HCT116 (cell line): ENCODE measurements around the gene P2RY13. TPM values are rescaled to one million over a fixed set of nuclear protein-coding genes. Genes with fewer than 3 reads are reported as not detected.

ENCODE experiments used
- ATAC-seq: fragments of 200-7000 bp; cut with Tn5 transposase; 2 replicates; pipeline ENCODE4 v1.9.1; 2020; ENCODE audit warnings: mild to moderate bottlenecking, moderate library complexity
- BruUV-seq: library from RNA; stranded (reverse); fragments of 400-500 nt; replicated peaks from 2 replicates; lab custom pipeline; 2021; lab: Mats Ljungman, UMichigan
- CTCF ChIA-PET: fragments of 300-600 bp; sonication (Branson Sonifier 250); formaldehyde crosslinking; loops from one replicate; lab custom pipeline; 2021; ENCODE audit warnings: antibody characterized with exemption; lab: Charles Lee
- POLR2A ChIA-PET: fragments of 300-600, 350-600 bp; sonication (Branson Sonifier 250); formaldehyde crosslinking; loops from one replicate; lab custom pipeline; 2021; ENCODE audit warnings: antibody characterized with exemption; lab: Charles Lee
- RAD21 ChIA-PET, 2 experiments: fragments of 300-600 bp; sonication (Branson Sonifier 250); formaldehyde crosslinking; loops; one replicate each; lab custom pipeline; 2023; ENCODE audit warnings: low total read pairs in 2 of 2; ENCODE audit not compliant: uncharacterized antibody in 2 of 2, unreplicated experiment in 2 of 2, low non-redundant PET in 1 of 2; lab: Charles Lee
- DNase-seq: peaks from one replicate; pipeline ENCODE4 v3.0.0-alpha.2; 2010; ENCODE audit warnings: low read depth, low spot score
- H2AFZ ChIP-seq: fragments of 200-600 bp; shearing (Covaris generic), sonication (generic); 2 replicates; pipeline ENCODE4 v1.6.1; 2017; ENCODE audit warnings: low read depth, mixed run types, mixed read lengths, antibody characterized with exemption, low read length; ENCODE audit not compliant: poor library complexity, severe bottlenecking
- H3K27ac ChIP-seq: 2 replicates; pipeline ENCODE4 v1.5.1; 2012; ENCODE audit warnings: low read depth, low read length
- H3K27me3 ChIP-seq: fragments of 200-600 bp; sonication (generic); 2 replicates; pipeline ENCODE4 v1.6.1; 2016; ENCODE audit warnings: mixed run types, low read length, mixed read lengths; ENCODE audit not compliant: insufficient read depth
- H3K36me3 ChIP-seq, 2 experiments: fragments of 200-500 bp in 1 of 2; fragments of 200-600 bp in 1 of 2; sonication (Bioruptor generic) in 1 of 2; sonication (generic) in 1 of 2; 2 replicates each; pipeline versions ENCODE4 v1.5.1 to v1.6.1; 2014 to 2016; ENCODE audit warnings: low read length in 2 of 2, inconsistent platforms in 1 of 2, mixed read lengths in 1 of 2, mixed run types in 1 of 2; ENCODE audit not compliant: insufficient read depth in 2 of 2, control insufficient read depth in 1 of 2
- H3K4me1 ChIP-seq, 2 experiments: fragments of 200-600 bp in 1 of 2; sonication (generic) in 1 of 2; 2 replicates each; pipeline versions ENCODE4 v1.5.1 to v1.6.1; 2012 to 2017; ENCODE audit warnings: low read length in 2 of 2, inconsistent platforms in 1 of 2, mild to moderate bottlenecking in 1 of 2, mixed read lengths in 1 of 2, mixed run types in 1 of 2, moderate library complexity in 1 of 2; ENCODE audit not compliant: insufficient read depth in 2 of 2, control insufficient read depth in 1 of 2
- H3K4me2 ChIP-seq: fragments of 200-600 bp; sonication (generic); 2 replicates; pipeline ENCODE4 v1.6.1; 2017; ENCODE audit warnings: mixed run types, low read length, mixed read lengths
- H3K4me3 ChIP-seq, 2 experiments: fragments of 200-600 bp in 1 of 2; sonication (generic) in 1 of 2; replicated peaks in 1 of 2; 2 replicates each; pipeline ENCODE4 v1.5.1; 2011 to 2016; ENCODE audit warnings: low read length in 2 of 2, control low read depth in 1 of 2, low read depth in 1 of 2, mild to moderate bottlenecking in 1 of 2, mixed read lengths in 1 of 2, mixed run types in 1 of 2
- H3K79me2 ChIP-seq: fragments of 200-600 bp; sonication (generic); 2 replicates; pipeline ENCODE4 v1.6.1; 2017; ENCODE audit warnings: mild to moderate bottlenecking, mixed run types, low read length, moderate library complexity, mixed read lengths; ENCODE audit not compliant: insufficient read depth
- H3K9ac ChIP-seq: fragments of 200-600 bp; sonication (generic); 2 replicates; pipeline ENCODE4 v1.6.1; 2016; ENCODE audit warnings: low read length, mixed read lengths
- H3K9me2 ChIP-seq: fragments of 200-600 bp; sonication (generic), shearing (Covaris generic); 2 replicates; pipeline ENCODE4 v1.6.1; 2017; ENCODE audit warnings: mixed run types, mild to moderate bottlenecking, moderate library complexity; ENCODE audit not compliant: insufficient read depth
- H3K9me3 ChIP-seq, 2 experiments: fragments of 200-500 bp in 1 of 2; fragments of 200-600 bp in 1 of 2; sonication (Bioruptor generic) in 1 of 2; sonication (generic) in 1 of 2; 2 replicates each; pipeline ENCODE4 v1.6.1; 2014 to 2017; ENCODE audit warnings: low read length in 2 of 2, mixed read lengths in 2 of 2, inconsistent platforms in 1 of 2, low read depth in 1 of 2, mild to moderate bottlenecking in 1 of 2, mixed run types in 1 of 2, moderate library complexity in 1 of 2; ENCODE audit not compliant: control insufficient read depth in 1 of 2, insufficient read depth in 1 of 2
- H4K20me1 ChIP-seq: fragments of 200-600 bp; sonication (generic), shearing (Covaris generic); 2 replicates; pipeline ENCODE4 v1.6.1; 2017; ENCODE audit warnings: mixed run types, mild to moderate bottlenecking, moderate library complexity; ENCODE audit not compliant: insufficient read depth
- ATF3 ChIP-seq: IDR thresholded peaks from 2 replicates; pipeline ENCODE4 v1.6.1; 2012
- CBX3 ChIP-seq: IDR thresholded peaks from 2 replicates; pipeline ENCODE4 v1.6.1; 2012; ENCODE audit warnings: low read depth
- CEBPB ChIP-seq: IDR thresholded peaks from 2 replicates; pipeline ENCODE4 v1.6.1; 2012; ENCODE audit warnings: low read depth
- CTCF ChIP-seq, 3 experiments: fragments of 200-600 bp in 1 of 3; sonication (generic) in 1 of 3; IDR thresholded peaks in 2 of 3; conservative IDR thresholded peaks in 1 of 3; 2 replicates each; pipeline ENCODE4 v1.5.1; 2012 to 2017; ENCODE audit warnings: low read depth in 2 of 3, low read length in 2 of 3, antibody characterized with exemption in 1 of 3, borderline replicate concordance in 1 of 3, control low read depth in 1 of 3, mild to moderate bottlenecking in 1 of 3, mixed read lengths in 1 of 3, mixed run types in 1 of 3, moderate library complexity in 1 of 3; ENCODE audit not compliant: insufficient read depth in 1 of 3
- ELF1 ChIP-seq: IDR thresholded peaks from 2 replicates; pipeline ENCODE4 v1.6.1; 2012; ENCODE audit warnings: low read depth, borderline replicate concordance
- EZH2 ChIP-seq: fragments of 200-600 bp; sonication (generic); IDR thresholded peaks from 2 replicates; pipeline ENCODE4 v1.6.1; 2017; ENCODE audit warnings: antibody characterized with exemption, mixed run types
- EZH2phosphoT487 ChIP-seq: fragments of 200-600 bp; IDR thresholded peaks from 2 replicates; pipeline ENCODE4 v1.6.1; 2018; ENCODE audit warnings: antibody characterized with exemption, borderline replicate concordance
- JUND ChIP-seq: IDR thresholded peaks from 2 replicates; pipeline ENCODE4 v1.6.1; 2012
- MAX ChIP-seq: IDR thresholded peaks from 2 replicates; pipeline ENCODE4 v1.6.1; 2012
- POLR2A ChIP-seq: IDR thresholded peaks from 2 replicates; pipeline ENCODE4 v1.7.0; 2011; ENCODE audit warnings: borderline replicate concordance; ENCODE audit not compliant: insufficient read depth, insufficient read length; ENCODE audit errors: extremely low read depth
- POLR2AphosphoS5 ChIP-seq: IDR thresholded peaks from 2 replicates; pipeline ENCODE4 v1.6.1; 2011; ENCODE audit warnings: mild to moderate bottlenecking, low read depth, low read length, moderate library complexity
- REST ChIP-seq: IDR thresholded peaks from 2 replicates; pipeline ENCODE4 v1.6.1; 2012; ENCODE audit warnings: low read depth
- SIN3A ChIP-seq: IDR thresholded peaks from 2 replicates; pipeline ENCODE4 v1.6.1; 2012; ENCODE audit warnings: low read depth
- SP1 ChIP-seq: IDR thresholded peaks from 2 replicates; pipeline ENCODE4 v1.6.1; 2012; ENCODE audit warnings: low read depth
- SRF ChIP-seq: IDR thresholded peaks from 2 replicates; pipeline ENCODE4 v1.6.1; 2012; ENCODE audit warnings: low read depth
- TCF7L2 ChIP-seq: IDR thresholded peaks from 2 replicates; pipeline ENCODE4 v1.7.0; 2011; ENCODE audit warnings: borderline replicate concordance, inconsistent platforms; ENCODE audit not compliant: insufficient read depth, insufficient read length; ENCODE audit errors: extremely low read depth
- ZBTB33 ChIP-seq: IDR thresholded peaks from 2 replicates; pipeline ENCODE4 v1.6.1; 2011; ENCODE audit warnings: mild to moderate bottlenecking, low read length, moderate library complexity; ENCODE audit not compliant: insufficient replicate concordance; ENCODE audit errors: extremely low read depth
- ZFX ChIP-seq: fragments of 450-650 bp; IDR thresholded peaks from 2 replicates; pipeline ENCODE4 v1.6.1; 2017
- intact Hi-C: fragments of 100-400 bp; cut with micrococcal nuclease; formaldehyde crosslinking; loops from 2 replicates; pipeline ENCODE4 v1.10.0; 2022
- total RNA-seq: library from RNA; stranded (reverse); gene quantifications from one replicate; pipeline ENCODE4 v1.2.1, GENCODE V29; 2021; ENCODE audit not compliant: unreplicated experiment

Gene P2RY13
- total RNA-seq, 1 experiment from 2014 or later: not detected

GRCh38 chr3:151289445-151289844, 39.9 kb downstream of the P2RY13 start:
- Histone ChIP-seq H3K4me1 (no peaks in the 10 kb centered on the region), H3K27me3 (no peaks in the 10 kb centered on the region), H3K9me2 (no peaks in the 10 kb centered on the region), H3K27ac (no peak overlapping the region), H3K9ac (no peak overlapping the region), H3K9me3 (no peaks in the 10 kb centered on the region), H3K79me2 (no peaks in the 10 kb centered on the region), H2AFZ (no peak overlapping the region), H3K4me3 (no peak overlapping the region), H4K20me1 (no peaks in the 10 kb centered on the region), H3K36me3 (no peaks in the 10 kb centered on the region), H3K4me2 (no peak overlapping the region)
- ChIA-PET CTCF (interaction anchor here (1.0 kb wide), 2 partner anchors 550 to 629 kb away, joined by 3 read pairs; no protein-coding TSS in a partner anchor), RAD21 (no interaction called here), POLR2A (no interaction called here)
- intact Hi-C loops: loop anchor here (10.0 kb wide), 1 partner anchor 365 kb away; no protein-coding TSS in a partner anchor
- DNase-seq (no peak), ATAC-seq (no peak)
- BruUV-seq: no TSS peak
- TF ChIP-seq CBX3 (no peak), CTCF (IDR thresholded peaks at IDR 0.05 in 2 of 3, conservative IDR thresholded peaks at IDR 0.05 in 1 of 3; ENCODE audit: borderline replicate concordance in 1 of 3, insufficient read depth in 1 of 3, low read depth in 2 of 3, low read length in 2 of 3) (no peak), SP1 (no peak), REST (no peak), SRF (no peak), POLR2AphosphoS5 (no peak), TCF7L2 (no peak), JUND (no peak), ZFX (no peak), ELF1 (no peak), ZBTB33 (no peak), EZH2 (no peak), CEBPB (no peak), SIN3A (no peak), POLR2A (no peak), EZH2phosphoT487 (no peak), MAX (no peak), ATF3 (no peak)
